Measurements from ENCODE around the gene RBFOX1.
"Not testable (repeated sequence)": the region's sequence is repeated elsewhere in the genome, so short reads cannot be mapped to it uniquely, and the experiment has no call there.

Gene RBFOX1

GRCh38 chr16:7482596-7483290 lies 150.1 kb downstream of the RBFOX1 start:
- no peak for DNase-seq

DNA sequence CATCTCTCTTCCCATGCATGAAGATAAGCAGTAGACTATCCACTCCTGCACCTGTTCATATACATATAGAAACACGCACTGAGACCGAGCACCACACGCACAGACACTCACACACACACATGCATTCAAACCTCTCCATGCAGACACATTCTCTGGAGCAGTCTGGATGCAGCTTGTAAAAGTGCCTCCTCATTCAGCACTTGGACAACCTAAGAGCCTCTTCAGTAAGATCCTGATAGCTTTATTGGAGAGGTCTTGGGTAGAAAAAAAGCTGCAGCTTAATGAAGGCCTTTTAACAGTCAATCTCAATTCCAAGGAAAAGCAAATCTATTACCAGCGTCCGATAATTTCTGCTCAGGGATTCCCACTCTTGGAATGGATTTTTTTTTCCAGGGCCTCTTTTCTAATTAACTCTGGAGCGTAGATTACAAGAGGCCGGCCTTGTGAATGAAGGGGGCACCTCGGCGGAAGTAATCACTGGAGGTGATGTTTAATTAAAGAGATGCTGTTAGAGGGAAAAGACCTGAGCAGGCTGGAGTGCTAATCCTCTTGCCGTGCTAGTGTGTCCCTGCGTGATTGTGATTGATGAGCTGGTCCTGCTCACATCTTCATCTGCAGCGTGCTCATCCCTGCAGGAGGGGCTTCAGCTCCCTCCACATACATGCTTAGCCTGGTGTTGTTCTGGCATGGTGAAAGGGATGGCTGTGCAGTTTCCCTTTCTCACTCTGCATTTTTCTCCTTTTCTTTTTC lies 155.1 kb downstream of the RBFOX1 start:
- no peak for DNase-seq

DNA sequence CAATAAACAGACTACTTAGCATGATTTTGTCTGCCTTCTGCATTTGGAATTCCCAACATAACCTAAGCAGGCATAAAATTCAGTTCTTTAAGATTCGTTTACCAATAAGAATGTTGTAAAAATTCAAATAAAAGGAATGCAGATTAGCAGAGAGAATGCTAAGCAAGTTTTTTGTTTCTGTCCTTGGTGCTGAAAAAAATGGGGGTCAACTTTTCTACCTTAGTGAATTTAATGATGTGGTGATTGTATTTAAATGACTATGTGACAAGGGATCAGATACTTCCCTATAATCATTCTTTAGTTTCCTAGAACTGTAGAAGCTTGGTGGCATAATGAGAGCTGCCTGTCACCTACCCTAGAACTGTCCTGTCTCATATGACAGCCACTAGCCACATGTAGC lies 159.5 kb downstream of the RBFOX1 start:
- no peak for DNase-seq

- no peak for DNase-seq
These were observed 160.5 kb downstream of the RBFOX1 start for GRCh38 chr16:7493133-7493532.

DNA sequence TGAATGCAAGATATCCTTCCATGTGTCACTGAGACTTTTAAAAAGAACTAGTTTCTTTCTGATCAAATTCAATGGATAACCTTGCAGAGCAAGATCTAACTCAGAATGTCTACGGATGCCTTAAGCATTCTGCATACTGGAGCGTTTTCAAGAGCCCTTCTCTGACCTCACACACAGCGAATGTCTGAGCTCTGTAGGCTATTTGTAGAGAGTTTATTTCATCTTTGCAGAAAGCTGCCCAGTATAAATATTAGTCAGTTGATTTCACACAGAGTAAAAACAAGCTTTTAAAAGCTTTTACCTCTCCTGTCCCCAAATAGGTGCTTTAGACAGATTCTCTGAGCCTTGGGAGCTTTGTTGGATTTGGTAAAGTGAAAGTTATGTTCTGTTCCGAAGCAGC lies 165.0 kb downstream of the RBFOX1 start:
- no peak for DNase-seq

DNA sequence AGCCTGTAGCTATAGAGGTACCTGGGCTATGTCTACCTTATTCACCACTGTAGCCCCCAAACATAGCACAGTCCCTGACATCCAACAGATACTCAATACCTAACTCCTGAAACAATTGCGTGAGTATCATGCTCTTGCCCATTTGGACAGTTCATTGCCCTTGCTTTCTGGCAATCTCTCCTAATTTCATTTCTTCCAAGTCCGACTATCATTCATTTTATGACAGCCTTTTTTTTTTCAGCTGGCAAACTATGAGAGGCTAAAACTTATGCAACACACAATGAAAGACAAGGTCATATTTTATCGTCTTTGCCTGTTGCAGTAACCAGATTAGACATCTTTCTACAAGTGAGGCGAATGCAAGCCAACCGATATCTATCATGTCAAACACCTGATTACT lies 169.2 kb downstream of the RBFOX1 start:
- no peak for DNase-seq

- not testable (repeated sequence) for DNase-seq
These were observed 170.0 kb downstream of the RBFOX1 start for GRCh38 chr16:7502591-7503157.

DNA sequence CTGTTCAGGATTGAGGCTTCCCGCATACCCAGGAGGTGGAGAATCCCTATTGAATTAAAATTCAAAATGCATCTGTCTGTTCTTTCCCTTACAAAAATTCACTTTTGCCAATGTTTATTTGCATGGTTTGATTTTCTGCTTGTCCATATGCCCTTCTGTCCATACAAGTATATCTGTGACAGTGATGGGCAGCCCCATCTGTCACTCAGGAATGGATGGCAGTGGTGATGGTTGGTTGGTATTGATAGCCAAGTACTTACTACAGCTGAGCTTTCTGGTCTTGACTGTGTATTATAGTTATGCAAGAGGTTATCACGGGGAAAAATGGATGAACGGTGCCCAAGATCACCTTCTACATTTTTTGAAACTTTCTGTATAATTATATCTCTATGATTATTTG lies 171.0 kb downstream of the RBFOX1 start:
- DNase-seq: no peak

- DNase-seq: no peak
These were observed 172.2 kb downstream of the RBFOX1 start for GRCh38 chr16:7504844-7505243.

DNA sequence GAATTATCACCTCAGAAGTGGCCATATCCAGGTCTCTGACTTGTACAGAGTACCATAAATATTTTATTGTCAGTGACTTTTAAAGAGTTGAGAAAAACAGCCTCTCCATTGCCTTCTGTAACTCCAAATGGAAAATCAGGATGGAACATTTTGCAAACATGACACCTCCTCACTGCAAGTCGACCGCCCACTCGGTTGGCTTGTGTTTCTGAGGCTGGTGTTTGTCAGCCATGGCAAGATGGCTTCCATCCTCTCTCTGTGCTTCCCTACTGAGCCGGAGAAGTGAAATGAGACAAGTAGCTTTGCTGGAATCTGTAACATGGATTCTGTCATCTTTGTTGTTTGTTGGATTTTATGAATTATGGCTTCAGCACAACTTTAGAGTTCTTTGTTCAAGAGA lies 172.8 kb downstream of the RBFOX1 start:
- no peak for DNase-seq

- no peak for DNase-seq
These were observed 173.7 kb downstream of the RBFOX1 start for GRCh38 chr16:7506363-7506762.

DNA sequence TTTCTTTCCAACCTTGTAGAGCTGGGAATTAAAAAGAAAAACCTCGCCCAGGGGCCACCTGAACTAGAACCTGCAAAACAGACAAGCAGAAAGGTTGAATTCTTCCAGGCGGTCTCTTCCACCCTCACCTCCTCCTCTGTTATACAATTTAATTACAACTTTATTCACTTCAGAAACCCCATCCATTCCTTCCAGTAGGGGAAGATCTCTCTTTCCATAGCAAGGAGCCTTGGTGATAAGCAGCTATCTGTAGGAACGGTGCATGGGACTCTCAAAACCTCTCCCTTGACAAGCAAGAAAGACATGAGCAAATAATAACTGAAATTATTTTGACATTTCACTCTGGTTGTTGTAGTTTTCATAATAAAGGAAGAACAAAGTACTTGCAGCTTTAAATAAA lies 176.0 kb downstream of the RBFOX1 start:
- DNase-seq: no peak

DNA sequence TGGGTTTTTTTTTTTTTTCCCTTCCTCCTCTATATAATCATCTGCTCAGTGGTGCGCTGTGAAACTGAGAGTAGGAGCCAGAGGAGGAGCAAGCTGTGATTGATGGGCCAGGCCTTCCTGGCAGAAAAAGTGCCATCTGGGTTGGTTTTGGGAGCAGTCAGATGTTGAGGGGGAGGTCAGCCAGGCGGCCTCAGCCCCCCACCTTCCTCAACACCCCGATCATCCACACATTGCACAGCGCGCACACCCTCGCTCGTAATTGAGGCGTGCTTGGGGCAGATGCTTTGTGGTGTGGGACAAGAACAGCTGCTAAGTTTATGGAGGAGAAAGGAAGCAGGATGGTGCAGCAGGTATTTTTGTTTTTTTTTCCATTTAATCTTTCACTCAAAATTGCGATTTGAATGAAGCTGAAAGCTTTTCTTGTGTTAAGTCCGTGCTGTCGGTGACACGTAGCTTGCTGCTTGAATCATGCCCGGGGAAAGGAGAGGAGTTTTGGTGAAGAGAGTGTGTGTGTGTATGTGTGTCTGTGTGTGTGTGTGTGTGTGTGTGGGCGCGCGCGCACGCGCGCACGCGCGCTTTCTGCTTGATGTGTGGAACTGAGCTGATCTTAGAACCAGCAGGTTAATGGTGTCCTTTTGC lies 177.4 kb downstream of the RBFOX1 start:
- DNase-seq: no peak

DNA sequence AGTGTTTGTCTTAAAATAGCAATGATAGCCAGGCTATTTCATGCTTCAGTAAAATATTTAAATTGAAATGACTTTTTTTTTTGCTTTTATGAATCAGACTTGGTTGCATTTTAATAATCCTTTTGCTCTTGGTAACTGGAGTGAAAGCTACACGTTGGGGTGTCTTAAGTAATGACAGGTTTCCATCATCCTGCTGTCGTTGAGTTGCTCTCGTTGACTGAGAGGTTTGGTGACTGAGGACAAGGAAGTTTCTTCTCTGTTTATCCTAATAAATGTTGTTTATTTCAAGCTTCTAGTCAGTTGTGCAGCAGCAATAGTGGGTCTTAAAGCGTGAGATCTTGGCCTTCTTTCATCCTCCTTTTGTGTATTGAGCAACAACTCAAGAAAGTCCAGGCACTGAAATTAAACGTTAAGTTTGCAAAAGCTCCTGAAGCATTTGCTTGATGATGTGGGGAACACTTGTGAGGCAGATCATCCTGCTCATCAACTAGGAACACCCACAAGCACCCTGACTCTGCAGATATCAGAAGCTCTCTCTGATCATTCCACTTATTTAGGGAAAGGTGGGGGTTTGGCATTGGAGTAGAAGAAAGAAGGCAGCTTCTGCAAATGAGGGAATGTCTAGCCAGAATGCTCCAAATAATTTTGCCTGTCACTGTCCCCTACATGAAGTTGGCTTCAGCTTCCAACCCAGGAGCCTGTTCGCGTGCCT lies 179.1 kb downstream of the RBFOX1 start:
- DNase-seq: no peak

DNA sequence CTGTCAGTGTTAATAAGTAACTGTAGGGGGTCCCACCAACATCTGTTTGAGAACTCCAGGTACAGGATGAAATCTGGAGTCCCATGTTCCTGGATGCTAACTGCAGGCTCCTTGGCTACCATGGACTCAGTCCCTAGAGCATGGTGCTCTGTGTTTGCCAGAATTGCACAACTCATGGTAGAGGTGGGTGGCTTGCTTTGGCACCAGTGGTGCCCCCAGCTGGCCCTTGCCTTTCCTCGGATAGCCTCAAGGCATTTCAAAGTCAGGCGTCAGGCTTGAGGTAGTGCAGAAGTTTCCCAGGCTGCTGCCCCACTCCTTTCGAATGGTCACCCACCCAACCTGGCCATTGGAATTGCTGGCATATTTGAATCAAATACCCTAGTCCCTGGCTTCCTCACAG lies 179.9 kb downstream of the RBFOX1 start:
- no peak for DNase-seq

DNA sequence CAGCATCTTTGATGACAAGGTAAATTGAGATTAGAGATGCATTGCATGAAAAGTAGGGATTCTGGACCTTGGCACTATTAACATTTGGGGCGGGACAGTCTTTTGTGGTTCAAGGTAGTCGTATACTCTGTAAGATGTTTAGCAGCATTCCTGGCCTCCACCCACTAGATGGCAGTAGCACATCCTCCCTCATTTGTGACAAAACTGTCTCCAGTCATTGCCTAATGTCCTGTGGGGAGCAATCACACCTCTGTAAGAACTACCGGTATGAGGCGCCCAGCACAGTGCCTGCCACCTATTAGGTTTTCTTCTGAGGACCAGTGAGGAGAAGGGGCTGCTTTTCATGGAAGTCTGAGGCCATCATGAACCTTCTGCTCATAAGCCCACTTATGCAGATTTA lies 180.8 kb downstream of the RBFOX1 start:
- DNase-seq: no peak

DNA sequence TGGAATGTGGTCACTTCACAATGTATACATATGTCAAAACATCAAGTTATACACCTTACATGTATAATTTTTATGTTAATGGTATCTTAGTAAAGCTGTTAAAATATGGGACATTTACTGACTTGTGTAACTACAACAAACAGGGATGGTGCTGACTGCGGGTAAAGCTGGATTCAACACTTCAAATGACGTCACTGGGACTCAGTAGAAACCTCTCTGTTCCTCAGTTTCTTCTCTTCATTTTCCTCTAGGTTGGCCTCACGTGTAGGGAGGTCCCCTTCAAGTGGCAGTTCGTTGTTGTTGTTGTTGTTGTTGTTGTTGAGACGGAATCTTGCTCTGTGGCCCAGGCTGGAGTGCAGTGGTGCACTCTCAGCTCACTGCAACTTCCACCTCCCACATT lies 182.9 kb downstream of the RBFOX1 start:
- no peak for DNase-seq

DNA sequence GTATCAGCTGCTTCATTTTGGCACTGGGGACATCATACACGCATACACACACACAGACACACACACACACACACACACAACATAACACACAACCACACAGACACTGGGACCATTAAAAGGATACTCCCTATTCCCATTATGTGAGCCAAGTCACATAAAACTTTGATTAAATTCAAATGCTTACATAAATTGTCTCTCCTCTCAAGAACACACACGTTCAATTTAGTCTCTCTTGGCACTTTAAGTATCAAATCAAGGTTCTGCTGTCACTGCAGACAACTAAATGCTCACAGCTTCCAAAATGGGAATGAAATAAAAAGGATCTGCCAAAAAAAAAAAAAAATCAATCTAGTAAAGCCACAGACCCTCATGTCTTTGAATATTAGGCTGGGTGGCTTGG lies 184.9 kb downstream of the RBFOX1 start:
- DNase-seq: no peak

GRCh38 chr16:7518158-7518557 lies 185.5 kb downstream of the RBFOX1 start:
- DNase-seq: no peak

DNA sequence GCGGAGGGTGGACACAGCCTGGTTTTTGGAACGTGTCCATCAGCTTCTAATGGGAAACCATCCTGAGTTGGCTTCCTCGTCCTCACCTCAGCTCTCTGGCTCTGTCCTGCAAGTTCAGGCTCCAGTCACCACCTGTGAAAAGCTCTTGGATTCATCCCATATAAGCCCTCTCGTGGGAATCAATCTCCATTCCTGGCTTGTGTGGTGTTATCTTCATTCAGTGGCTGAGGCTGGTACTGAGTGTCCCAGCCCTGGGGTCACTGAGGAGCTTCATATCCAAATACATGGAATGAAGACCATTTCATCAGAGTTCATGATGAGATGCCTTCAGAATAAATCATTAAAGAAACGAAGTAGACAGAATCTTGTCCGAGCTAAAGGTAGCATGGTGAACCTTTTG lies 189.2 kb downstream of the RBFOX1 start:
- no peak for DNase-seq

GRCh38 chr16:7524419-7524818 lies 191.8 kb downstream of the RBFOX1 start:
- DNase-seq: no peak

GRCh38 chr16:7526736-7527135 lies 194.1 kb downstream of the RBFOX1 start:
- no peak for DNase-seq

- DNase-seq: no peak
These were observed 199.9 kb downstream of the RBFOX1 start for GRCh38 chr16:7532534-7532933.
